Fibroblast of peridontal ligament (primary cell): Measurements from ENCODE around the gene ADPRHL1.

Source experiments
- DNase-seq: peaks from one replicate; pipeline ENCODE4 v3.0.0-alpha.2; 2010; ENCODE audit errors: extremely low read depth

Gene ADPRHL1

GRCh38 chr13:113432506-113433270 lies 20.6 kb downstream of the ADPRHL1 start:
- DNase-seq = no peak

- no peak for DNase-seq
Observed at GRCh38 chr13:113431171-113431570, 22.1 kb downstream of the ADPRHL1 start.

GRCh38 chr13:113430378-113431110 lies 22.7 kb downstream of the ADPRHL1 start:
- no peak for DNase-seq

GRCh38 chr13:113429608-113429985 lies 23.7 kb downstream of the ADPRHL1 start:
- DNase-seq = no peak

- no peak for DNase-seq
Observed at GRCh38 chr13:113428871-113429607, 24.2 kb downstream of the ADPRHL1 start.

- DNase-seq = no peak
Observed at GRCh38 chr13:113428469-113428865, 24.8 kb downstream of the ADPRHL1 start.

GRCh38 chr13:113427562-113428468 lies 25.5 kb downstream of the ADPRHL1 start:
- DNase-seq = peak; percentile 39

- DNase-seq = no peak
Observed at GRCh38 chr13:113426591-113426986, 26.7 kb downstream of the ADPRHL1 start.

- DNase-seq = no peak
Observed at GRCh38 chr13:113425941-113426590, 27.2 kb downstream of the ADPRHL1 start.

GRCh38 chr13:113423520-113424163 lies 29.6 kb downstream of the ADPRHL1 start:
- DNase-seq = no peak

- no peak for DNase-seq
Observed at GRCh38 chr13:113422807-113423519, 30.3 kb downstream of the ADPRHL1 start.

GRCh38 chr13:113421673-113422270 lies 31.5 kb downstream of the ADPRHL1 start:
- peak; percentile 83 for DNase-seq

- DNase-seq = no peak
Observed at GRCh38 chr13:113420833-113421600, 32.3 kb downstream of the ADPRHL1 start.

- DNase-seq = no peak
Observed at GRCh38 chr13:113420232-113420631, 33.1 kb downstream of the ADPRHL1 start.

- no peak for DNase-seq
Observed at GRCh38 chr13:113419531-113420193, 33.6 kb downstream of the ADPRHL1 start.

- DNase-seq = no peak
Observed at GRCh38 chr13:113418722-113419049, 34.6 kb downstream of the ADPRHL1 start.

- no peak for DNase-seq
Observed at GRCh38 chr13:113417836-113418721, 35.2 kb downstream of the ADPRHL1 start.
